Activated T-cell treated with anti-CD3 and anti-CD28 coated beads, Interleukin-2, amount 50 U/mL, for 48 hours (primary cell): ENCODE results near the gene PAIP2.
A peak's percentile ranks its signal among the peaks of the same experiment; 100 is the strongest.

Experiments
- DNase-seq, 2 experiments: peaks; one replicate each; pipeline ENCODE4 v3.0.0-alpha.2; 2020

The PAIP2 gene

DNA sequence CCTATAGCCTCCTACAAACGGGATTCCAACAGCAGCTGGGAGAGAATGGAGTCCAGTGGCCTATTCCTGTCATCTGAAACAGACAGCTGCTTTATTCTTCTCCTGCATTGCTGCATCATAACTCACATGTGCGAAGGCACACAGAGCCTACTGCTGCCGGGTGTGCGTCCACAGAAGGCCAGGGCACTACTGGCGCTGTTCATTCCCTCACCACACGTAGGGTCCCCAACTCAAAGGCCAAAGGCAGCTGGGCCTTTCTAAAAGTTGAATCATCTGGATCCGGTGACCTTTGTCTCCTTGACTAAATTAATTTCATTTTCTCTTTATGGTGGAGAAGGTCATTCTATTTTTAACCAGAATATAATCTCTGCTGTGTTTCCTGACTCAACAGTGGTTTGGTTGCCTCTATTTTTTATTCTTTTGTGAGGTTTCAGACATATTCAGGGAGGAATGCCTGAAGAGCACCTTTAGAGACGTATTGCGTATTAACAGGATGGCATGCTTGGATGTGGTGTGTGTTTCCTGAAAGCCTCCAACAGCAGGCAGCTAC, 73.0 kb downstream of the PAIP2 start:
- no peak for DNase-seq

DNA sequence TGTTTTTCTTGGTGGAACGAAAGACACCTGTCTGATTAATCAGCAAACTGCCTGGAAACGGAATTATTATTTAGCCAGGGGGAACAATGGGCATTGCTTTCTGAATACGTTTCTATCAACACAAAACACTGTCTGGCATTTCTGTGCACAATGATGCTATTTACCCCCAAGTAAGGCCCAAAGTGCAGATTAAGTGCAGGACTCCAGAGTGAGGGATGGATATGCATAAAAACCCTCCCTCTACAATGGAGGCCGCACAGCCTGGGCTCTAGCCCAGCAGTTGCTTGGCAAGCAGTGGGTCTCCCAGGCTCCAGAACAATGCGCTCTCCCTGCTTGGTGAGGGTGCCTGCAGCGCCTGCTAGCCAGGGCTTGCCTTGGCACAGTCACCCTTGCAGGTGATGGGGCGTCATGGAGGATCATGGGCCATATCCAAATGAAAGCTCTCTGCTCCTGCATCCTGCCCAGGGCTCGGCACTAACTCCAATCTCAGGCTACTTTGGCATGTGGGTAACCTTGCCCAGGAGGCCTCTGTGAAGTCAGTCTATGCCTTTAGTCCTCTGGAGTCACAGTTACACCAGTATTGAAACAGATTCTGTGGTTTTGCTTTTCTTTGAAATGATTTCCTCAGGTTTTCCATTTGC, 73.7 kb downstream of the PAIP2 start:
- DNase-seq: peak; percentile 71 to 72

DNA sequence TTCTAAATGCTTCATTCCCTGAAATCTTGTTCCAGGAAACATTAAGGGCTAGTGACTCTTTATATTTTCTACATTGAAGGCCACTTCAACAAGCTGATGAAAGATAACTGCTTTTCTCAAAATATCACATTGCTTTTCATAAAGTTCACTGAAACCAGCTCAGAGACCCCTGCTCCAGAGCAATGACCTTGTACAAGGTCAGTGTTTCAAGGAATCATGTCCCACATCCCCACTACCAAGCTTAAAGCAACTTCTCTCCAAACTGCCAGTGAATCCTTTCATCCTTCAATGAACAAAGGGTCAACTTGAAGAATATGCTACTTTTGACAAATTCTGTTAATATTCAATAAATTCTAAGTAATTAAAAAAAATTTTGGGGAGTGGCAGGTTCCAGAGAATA, 74.2 kb downstream of the PAIP2 start:
- DNase-seq: no peak

DNA sequence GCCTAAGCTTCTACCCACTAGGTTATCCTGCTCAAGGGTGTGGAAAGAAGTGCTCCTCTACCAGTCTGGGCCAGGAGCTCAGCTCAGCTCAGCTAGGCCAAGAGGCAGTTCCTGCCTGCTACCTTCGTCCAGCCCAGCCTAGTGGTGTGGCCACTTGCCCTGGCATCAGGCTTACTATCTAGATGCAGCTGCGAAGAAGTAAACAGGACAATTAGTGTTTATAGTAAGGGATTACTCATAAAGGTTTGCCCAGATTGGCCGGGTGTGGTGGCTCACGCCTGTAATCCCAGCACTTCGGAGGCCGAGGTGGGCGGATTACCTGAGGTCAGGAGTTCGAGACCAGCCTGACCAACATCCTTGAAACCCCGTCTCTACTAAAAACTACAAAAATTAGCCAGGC, 75.0 kb downstream of the PAIP2 start:
- DNase-seq: no peak

DNA sequence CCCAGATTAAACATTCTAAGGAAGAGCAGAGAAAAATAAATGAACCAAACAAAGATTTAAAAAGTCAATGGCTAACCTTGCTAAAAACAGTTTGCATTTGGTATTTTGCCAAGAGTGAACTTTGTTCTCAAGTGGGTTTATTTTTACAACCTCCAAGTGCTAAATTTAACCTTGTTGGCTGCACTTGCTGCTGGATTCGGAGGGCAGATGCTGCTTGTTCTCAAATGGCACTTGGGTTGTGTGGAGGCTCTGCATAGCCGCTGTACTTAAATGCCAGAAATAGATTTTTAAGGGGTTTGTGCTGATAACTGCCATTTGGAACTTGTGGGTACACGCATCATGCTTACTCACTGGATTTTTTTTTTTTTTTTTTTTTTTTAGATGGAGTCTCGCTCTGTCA, 75.6 kb downstream of the PAIP2 start:
- DNase-seq: no peak

DNA sequence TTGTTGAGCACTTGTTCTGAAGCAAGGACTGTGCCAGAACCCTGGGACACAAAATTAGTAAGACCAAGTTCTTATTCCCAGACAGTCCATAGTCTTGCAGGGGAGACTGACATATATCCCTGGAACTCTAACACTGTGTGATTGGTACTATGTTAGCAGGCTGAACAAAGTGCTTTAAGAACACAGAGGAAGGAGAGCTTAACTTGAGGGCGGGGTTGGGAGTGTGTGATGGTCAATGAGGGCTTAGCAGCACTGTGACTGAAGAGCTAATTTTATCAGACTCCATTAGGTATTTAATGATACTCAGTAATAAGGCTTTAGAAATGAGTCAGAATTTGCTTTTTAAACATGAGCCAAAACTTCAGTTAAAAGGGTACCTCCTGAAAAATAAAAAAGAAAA, 77.1 kb downstream of the PAIP2 start:
- no peak for DNase-seq
